ENCODE measurements around the gene RAB14.

The RAB14 gene

DNA sequence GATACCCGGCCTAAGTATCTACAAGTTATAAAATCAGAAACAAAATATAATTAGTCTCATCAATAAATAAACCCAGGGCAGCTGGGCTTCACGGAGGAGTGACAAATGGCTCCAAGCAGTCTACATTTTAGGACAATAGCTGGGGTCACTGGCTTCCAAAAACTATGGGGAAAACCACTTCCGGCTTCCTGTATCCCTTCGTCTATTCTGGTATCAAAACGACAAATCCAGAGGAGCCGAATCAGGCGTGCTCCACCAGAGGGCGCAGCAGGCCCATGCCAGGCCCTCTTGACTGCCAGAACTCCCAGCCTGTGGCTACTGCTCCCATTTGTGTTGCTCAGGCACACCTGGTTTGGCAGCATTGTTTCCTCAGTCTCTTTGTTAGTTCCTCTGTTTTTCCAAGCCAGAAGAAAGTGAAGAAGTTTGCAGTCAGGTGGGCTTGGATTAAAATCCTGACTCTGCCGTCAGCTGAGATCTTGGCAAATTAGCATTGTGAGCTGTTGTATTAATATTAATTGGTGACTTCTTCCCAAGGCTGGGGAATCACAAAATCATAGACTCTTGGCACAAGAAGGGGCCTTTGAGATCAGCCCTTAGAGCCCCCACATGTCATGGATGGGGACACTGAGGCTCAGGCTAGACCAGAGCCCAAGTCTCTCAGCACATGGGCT lies 11.6 kb upstream of the RAB14 start (continued):
- TF ChIP-seq, protein P1, sequence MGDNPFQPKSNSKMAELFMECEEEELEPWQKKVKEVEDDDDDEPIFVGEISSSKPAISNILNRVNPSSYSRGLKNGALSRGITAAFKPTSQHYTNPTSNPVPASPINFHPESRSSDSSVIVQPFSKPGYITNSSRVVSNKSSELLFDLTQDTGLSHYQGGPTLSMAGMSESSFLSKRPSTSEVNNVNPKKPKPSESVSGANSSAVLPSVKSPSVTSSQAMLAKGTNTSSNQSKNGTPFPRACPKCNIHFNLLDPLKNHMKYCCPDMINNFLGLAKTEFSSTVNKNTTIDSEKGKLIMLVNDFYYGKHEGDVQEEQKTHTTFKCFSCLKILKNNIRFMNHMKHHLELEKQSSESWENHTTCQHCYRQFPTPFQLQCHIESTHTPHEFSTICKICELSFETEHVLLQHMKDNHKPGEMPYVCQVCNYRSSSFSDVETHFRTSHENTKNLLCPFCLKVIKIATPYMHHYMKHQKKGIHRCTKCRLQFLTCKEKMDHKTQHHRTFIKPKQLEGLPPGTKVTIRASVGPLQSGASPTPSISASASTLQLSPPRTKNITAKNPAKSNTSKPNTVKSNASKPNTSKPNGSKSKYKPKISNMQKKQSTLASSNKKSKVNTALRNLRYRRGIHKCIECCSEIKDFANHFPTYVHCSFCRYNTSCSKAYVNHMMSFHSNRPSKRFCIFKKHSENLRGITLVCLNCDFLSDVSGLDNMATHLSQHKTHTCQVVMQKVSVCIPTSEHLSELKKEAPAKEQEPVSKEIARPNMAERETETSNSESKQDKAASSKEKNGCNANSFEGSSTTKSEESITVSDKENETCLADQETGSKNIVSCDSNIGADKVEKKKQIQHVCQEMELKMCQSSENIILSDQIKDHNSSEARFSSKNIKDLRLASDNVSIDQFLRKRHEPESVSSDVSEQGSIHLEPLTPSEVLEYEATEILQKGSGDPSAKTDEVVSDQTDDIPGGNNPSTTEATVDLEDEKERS (tag by site-specific recombination; IDR thresholded peaks at IDR 0.05), result no peak
- no peak for TF ChIP-seq ZNF600 (tag by site-specific recombination; IDR thresholded peaks at IDR 0.05)
- TF ChIP-seq SCRT2 (tag by site-specific recombination; IDR thresholded peaks at IDR 0.05), result peak; percentile 53; the same call in 1 of the 2 replicates
- TF ChIP-seq, protein P2, sequence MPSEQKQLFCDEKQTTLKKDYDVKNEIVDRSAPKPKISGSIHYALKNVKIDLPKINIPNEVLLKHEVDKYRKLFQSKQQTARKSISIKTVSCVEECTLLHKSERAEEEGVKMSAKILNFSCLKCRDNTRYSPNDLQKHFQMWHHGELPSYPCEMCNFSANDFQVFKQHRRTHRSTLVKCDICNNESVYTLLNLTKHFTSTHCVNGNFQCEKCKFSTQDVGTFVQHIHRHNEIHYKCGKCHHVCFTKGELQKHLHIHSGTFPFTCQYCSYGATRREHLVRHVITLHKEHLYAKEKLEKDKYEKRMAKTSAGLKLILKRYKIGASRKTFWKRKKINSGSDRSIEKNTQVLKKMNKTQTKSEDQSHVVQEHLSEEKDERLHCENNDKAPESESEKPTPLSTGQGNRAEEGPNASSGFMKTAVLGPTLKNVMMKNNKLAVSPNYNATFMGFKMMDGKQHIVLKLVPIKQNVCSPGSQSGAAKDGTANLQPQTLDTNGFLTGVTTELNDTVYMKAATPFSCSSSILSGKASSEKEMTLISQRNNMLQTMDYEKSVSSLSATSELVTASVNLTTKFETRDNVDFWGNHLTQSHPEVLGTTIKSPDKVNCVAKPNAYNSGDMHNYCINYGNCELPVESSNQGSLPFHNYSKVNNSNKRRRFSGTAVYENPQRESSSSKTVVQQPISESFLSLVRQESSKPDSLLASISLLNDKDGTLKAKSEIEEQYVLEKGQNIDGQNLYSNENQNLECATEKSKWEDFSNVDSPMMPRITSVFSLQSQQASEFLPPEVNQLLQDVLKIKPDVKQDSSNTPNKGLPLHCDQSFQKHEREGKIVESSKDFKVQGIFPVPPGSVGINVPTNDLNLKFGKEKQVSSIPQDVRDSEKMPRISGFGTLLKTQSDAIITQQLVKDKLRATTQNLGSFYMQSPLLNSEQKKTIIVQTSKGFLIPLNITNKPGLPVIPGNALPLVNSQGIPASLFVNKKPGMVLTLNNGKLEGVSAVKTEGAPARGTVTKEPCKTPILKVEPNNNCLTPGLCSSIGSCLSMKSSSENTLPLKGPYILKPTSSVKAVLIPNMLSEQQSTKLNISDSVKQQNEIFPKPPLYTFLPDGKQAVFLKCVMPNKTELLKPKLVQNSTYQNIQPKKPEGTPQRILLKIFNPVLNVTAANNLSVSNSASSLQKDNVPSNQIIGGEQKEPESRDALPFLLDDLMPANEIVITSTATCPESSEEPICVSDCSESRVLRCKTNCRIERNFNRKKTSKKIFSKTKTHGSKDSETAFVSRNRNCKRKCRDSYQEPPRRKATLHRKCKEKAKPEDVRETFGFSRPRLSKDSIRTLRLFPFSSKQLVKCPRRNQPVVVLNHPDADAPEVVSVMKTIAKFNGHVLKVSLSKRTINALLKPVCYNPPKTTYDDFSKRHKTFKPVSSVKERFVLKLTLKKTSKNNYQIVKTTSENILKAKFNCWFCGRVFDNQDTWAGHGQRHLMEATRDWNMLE (tag by site-specific recombination; conservative IDR thresholded peaks at IDR 0.05; ENCODE audit: low read depth), result peak; percentile 73
- no peak for TF ChIP-seq ZNF792 (tag by site-specific recombination; IDR thresholded peaks at IDR 0.05)
- TF ChIP-seq ZNF37A (tag by site-specific recombination; IDR thresholded peaks at IDR 0.05), result no peak
- TF ChIP-seq, protein P3, sequence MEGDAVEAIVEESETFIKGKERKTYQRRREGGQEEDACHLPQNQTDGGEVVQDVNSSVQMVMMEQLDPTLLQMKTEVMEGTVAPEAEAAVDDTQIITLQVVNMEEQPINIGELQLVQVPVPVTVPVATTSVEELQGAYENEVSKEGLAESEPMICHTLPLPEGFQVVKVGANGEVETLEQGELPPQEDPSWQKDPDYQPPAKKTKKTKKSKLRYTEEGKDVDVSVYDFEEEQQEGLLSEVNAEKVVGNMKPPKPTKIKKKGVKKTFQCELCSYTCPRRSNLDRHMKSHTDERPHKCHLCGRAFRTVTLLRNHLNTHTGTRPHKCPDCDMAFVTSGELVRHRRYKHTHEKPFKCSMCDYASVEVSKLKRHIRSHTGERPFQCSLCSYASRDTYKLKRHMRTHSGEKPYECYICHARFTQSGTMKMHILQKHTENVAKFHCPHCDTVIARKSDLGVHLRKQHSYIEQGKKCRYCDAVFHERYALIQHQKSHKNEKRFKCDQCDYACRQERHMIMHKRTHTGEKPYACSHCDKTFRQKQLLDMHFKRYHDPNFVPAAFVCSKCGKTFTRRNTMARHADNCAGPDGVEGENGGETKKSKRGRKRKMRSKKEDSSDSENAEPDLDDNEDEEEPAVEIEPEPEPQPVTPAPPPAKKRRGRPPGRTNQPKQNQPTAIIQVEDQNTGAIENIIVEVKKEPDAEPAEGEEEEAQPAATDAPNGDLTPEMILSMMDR (tag by site-specific recombination; IDR thresholded peaks at IDR 0.05), result peak; percentile 44; the same call in 1 of the 2 replicates
- TF ChIP-seq, protein P4, sequence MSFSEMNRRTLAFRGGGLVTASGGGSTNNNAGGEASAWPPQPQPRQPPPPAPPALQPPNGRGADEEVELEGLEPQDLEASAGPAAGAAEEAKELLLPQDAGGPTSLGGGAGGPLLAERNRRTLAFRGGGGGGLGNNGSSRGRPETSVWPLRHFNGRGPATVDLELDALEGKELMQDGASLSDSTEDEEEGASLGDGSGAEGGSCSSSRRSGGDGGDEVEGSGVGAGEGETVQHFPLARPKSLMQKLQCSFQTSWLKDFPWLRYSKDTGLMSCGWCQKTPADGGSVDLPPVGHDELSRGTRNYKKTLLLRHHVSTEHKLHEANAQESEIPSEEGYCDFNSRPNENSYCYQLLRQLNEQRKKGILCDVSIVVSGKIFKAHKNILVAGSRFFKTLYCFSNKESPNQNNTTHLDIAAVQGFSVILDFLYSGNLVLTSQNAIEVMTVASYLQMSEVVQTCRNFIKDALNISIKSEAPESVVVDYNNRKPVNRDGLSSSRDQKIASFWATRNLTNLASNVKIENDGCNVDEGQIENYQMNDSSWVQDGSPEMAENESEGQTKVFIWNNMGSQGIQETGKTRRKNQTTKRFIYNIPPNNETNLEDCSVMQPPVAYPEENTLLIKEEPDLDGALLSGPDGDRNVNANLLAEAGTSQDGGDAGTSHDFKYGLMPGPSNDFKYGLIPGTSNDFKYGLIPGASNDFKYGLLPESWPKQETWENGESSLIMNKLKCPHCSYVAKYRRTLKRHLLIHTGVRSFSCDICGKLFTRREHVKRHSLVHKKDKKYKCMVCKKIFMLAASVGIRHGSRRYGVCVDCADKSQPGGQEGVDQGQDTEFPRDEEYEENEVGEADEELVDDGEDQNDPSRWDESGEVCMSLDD (tag by site-specific recombination; IDR thresholded peaks at IDR 0.05), result no peak
- TF ChIP-seq ZNF223 (tag by site-specific recombination; IDR thresholded peaks at IDR 0.05), result no peak
- TF ChIP-seq ZFHX2 (tag by site-specific recombination; conservative IDR thresholded peaks at IDR 0.05), result no peak
- TF ChIP-seq ZNF585B (tag by site-specific recombination; IDR thresholded peaks at IDR 0.05), result no peak
- peak; percentile 81 for TF ChIP-seq ZNF654 (tag by site-specific recombination; IDR thresholded peaks at IDR 0.05; ENCODE audit: low read depth)
- peak; percentile 70; the same call in 1 of the 2 replicates for TF ChIP-seq ZNF660 (tag by site-specific recombination; IDR thresholded peaks at IDR 0.05)

DNA sequence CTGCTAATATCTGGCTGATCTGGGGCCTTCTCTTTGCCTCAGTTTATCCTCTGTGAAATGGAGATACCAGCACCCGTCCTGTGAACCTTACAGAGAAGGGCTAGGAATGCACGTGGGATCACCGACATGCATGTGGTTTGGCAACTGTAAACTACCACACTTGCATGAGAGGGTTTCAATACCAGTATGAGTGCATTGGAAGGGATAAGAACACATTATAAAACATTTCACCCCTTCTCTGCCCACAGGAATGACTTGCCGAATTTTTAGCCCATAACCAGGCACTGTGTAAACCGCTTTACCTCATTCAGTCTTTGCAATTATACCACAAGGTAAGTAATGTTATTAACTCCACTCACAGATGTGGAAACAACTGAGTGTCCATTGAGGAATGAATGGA lies 8.9 kb upstream of the RAB14 start:
- ChIA-PET POLR2A (no interaction called here), CTCF (interaction anchor here (1.7 to 6.0 kb wide), 3 partner anchors 13 to 109 kb away, joined by 7 to 106 read pairs (median 57); no protein-coding TSS in a partner anchor)
- H3K27ac ChIP-seq (ENCODE audit: extremely low read depth, low read depth, low read length), result no peak overlapping the region
- H3K4me3 ChIP-seq (ENCODE audit: low read depth, low read length), result no peak overlapping the region
- H3K36me3 ChIP-seq (ENCODE audit: control insufficient read depth in 2 of 2, insufficient read depth in 1 of 2, low read length in 2 of 2), result no peaks in the 10 kb centered on the region
- H3K9me3 ChIP-seq (ENCODE audit: control insufficient read depth, insufficient read depth, low read depth, low read length), result no peaks in the 10 kb centered on the region
- no peaks in the 10 kb centered on the region for H3K4me1 ChIP-seq (ENCODE audit: control insufficient read depth, insufficient read depth, low read length)
- no peak for TF ChIP-seq ZNF112 (tag by site-specific recombination; IDR thresholded peaks at IDR 0.05)
- no peak for TF ChIP-seq TCF7L2 (IDR thresholded peaks at IDR 0.05; ENCODE audit: borderline replicate concordance, low read depth, low read length)
- no peak for TF ChIP-seq SP2 (tag by site-specific recombination; IDR thresholded peaks at IDR 0.05)
- TF ChIP-seq ZNF777 (tag by site-specific recombination; IDR thresholded peaks at IDR 0.05; ENCODE audit: borderline replicate concordance), result no peak
- TF ChIP-seq, protein P5, sequence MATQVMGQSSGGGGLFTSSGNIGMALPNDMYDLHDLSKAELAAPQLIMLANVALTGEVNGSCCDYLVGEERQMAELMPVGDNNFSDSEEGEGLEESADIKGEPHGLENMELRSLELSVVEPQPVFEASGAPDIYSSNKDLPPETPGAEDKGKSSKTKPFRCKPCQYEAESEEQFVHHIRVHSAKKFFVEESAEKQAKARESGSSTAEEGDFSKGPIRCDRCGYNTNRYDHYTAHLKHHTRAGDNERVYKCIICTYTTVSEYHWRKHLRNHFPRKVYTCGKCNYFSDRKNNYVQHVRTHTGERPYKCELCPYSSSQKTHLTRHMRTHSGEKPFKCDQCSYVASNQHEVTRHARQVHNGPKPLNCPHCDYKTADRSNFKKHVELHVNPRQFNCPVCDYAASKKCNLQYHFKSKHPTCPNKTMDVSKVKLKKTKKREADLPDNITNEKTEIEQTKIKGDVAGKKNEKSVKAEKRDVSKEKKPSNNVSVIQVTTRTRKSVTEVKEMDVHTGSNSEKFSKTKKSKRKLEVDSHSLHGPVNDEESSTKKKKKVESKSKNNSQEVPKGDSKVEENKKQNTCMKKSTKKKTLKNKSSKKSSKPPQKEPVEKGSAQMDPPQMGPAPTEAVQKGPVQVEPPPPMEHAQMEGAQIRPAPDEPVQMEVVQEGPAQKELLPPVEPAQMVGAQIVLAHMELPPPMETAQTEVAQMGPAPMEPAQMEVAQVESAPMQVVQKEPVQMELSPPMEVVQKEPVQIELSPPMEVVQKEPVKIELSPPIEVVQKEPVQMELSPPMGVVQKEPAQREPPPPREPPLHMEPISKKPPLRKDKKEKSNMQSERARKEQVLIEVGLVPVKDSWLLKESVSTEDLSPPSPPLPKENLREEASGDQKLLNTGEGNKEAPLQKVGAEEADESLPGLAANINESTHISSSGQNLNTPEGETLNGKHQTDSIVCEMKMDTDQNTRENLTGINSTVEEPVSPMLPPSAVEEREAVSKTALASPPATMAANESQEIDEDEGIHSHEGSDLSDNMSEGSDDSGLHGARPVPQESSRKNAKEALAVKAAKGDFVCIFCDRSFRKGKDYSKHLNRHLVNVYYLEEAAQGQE (tag by site-specific recombination; IDR thresholded peaks at IDR 0.05), result no peak

Measured in HEK293 (cell line).